CD4-positive, alpha-beta T cell treated with Interleukin-17A for 4 hours (primary cell): ENCODE data around the gene TBRG1.
A peak's percentile ranks its signal among the peaks of the same experiment; 100 is the strongest.
"Not testable (repeated sequence)": the region's sequence is repeated elsewhere in the genome, so short reads cannot be mapped to it uniquely, and the experiment has no call there.

Experiments used
- DNase-seq: peaks from one replicate; pipeline ENCODE4 v3.0.0-alpha.2; 2020; ENCODE audit warnings: mixed read lengths

The TBRG1 gene

GRCh38 chr11:124622531-124623451 lies at the start of gene TBRG1:
Gene TBRG1, plus strand, starts transcription at chr11:124622864. Its CDS starts 220 bp downstream, at chr11:124623084.
- peak; percentile 85 for DNase-seq

DNA sequence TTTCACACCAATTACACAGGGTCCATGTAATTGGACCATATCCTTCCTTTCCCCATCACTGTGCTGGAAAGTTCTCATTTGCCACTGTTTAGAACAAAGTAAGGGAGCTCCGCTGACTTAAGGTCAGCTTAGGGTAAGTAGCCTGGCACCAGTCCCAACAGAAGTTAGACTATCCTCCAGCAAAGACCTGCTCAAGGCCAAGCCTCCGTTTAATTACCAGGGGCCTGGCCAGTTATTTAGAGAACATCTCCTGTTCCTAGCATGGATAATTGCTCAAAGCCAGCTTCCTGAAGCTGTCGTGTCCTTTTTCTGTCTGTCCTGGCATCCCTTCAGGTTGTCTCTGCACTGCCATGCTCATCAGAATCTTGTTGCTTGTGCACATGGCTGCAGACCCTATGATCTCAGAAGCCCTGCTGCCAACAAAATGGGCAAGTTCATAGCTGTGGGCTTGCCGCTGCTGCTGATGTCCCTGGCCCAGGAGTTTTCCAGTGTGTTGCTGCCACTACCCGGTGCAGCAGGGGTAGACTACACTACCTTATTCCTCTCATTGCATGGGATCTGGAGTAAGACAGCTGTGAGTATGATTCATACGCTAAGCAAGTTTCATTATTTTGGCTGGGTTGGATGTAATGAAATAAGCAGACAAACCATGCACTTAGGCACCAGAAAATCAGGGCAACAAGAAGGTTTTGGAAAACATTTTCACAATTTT lies 44.8 kb upstream of the TBRG1 start:
- no peak for DNase-seq

DNA sequence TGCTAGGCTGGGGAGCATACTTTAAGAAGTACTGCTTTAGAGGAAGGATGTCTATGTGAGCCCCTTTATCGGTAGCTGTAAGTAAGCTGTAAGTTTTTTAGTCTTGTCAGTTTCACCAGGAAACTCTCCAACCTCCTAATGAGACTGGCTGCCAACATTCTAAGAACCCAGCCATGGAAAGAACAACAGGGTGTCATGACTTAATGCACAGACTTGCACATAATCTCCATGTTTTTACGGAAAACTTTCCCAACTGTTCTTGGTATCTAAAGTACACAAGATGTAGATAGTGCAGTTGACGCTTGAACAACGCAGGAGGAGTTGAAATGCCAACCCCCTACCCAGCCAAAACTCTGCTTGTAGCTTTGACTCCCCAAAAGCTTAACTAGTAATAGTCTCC lies 43.9 kb upstream of the TBRG1 start:
- DNase-seq, result no peak

- DNase-seq, result no peak
Measured at GRCh38 chr11:124581817-124582216, 40.8 kb upstream of the TBRG1 start.

GRCh38 chr11:124582565-124582964 lies 40.1 kb upstream of the TBRG1 start:
- DNase-seq, result no peak

GRCh38 chr11:124583781-124584180 lies 38.9 kb upstream of the TBRG1 start:
- no peak for DNase-seq

DNA sequence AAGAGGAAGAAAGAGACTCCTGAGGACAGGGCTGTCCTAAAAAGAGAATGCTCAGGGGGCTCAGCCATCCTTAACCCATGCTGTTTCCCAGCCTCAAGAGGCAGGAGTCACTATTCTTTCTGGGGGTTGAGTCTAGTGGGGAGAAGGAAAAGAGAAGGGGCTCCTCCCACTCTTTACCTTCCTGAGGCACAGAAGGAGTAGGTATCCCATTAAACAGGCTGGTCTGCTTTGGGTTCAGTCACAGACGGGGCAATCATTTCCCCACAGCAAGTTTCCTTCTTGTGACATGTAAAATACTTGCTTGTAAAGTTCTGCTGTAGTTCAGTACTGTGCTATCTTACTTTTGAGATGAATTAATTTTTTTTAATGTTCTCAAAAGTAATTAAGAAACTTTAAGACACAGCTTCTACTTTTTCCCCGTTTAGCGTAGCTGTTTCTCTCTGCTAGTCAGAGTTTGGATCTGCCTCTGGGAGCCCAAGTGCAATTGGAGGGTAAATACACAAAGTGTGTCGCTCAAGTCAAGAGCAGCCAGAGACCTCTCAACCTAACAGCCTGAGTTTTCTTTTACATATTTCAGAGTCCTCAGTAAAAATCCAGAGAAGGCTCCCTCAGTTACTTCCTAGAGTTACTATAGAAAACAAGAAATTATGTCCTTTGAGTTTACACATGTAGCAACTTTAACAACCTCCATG lies 37.8 kb upstream of the TBRG1 start:
- DNase-seq, result no peak

- peak; percentile 47 for DNase-seq
Measured at GRCh38 chr11:124586238-124586860, 36.3 kb upstream of the TBRG1 start.

- DNase-seq, result no peak
Measured at GRCh38 chr11:124591430-124591829, 31.2 kb upstream of the TBRG1 start.

GRCh38 chr11:124592627-124593026 lies 30.0 kb upstream of the TBRG1 start:
- no peak for DNase-seq

- DNase-seq, result no peak
Measured at GRCh38 chr11:124595302-124595701, 27.4 kb upstream of the TBRG1 start.

DNA sequence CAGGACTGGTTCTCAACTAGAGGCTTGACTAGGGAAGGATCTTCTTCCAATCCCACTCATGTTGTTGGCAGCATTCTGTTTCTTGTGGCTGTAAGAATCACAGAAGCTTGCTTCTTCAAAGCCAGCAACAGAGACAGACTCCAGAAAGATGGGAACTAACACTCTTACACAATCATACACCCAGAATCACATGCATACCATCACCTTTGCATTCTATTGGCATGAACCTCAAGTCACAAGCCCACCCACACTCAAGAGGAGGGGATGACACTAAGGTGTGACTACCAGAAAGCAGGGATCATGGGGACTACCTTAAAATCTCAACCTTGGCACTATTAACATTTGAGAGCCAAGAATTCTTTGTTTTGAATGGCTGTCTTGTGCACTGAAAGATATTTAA lies 25.0 kb upstream of the TBRG1 start:
- DNase-seq, result no peak

- no peak for DNase-seq
Measured at GRCh38 chr11:124600621-124601320, 21.9 kb upstream of the TBRG1 start.

- DNase-seq, result no peak
Measured at GRCh38 chr11:124602193-124602592, 20.5 kb upstream of the TBRG1 start.

- not testable (repeated sequence) for DNase-seq
Measured at GRCh38 chr11:124602723-124603122, 19.9 kb upstream of the TBRG1 start.

GRCh38 chr11:124605719-124606118 lies 16.9 kb upstream of the TBRG1 start:
- no peak for DNase-seq

DNA sequence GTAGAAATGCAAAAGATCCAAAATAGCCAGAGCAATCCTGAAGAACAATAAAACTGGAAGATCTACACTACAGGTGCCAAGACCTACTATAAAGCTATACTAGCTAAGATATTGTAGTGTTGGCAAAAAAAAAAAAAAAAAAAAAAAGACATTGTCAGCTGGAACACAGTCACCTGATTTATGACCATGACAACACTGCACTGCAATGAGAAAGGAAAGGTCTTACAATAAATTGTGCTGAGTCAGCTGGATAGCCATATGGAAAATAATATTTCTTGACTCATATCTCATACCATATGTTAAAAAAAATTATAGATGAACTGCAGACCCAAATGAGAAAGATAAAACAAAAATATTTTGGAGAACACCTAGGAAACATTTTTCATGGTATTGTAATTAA lies 14.5 kb upstream of the TBRG1 start:
- DNase-seq, result no peak

- DNase-seq, result no peak
Measured at GRCh38 chr11:124610295-124610694, 12.4 kb upstream of the TBRG1 start.

GRCh38 chr11:124611064-124611463 lies 11.6 kb upstream of the TBRG1 start, which contains the start of gene PANX3:
Gene PANX3, plus strand, starts transcription at chr11:124611428. Its CDS starts 129 bp downstream, at chr11:124611557.
- DNase-seq, result no peak

DNA sequence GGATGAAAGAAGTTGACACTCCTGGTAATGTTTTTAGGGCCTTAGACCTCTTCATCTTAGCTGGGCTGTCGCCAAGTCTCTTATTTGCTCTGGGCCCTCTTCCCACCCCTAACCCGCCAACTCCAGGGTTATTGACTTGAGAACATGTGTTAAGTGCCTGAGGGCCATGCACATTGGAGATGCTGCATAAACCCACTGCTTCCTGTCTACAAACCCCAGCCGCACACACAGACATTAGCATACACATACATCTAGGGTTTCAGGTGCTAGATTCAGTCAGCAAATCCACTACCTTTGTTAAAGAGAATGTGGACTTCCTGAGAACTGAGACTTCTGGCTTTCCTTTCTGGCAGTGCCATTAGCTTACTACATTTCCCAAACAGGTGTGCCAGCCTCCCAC lies 10.6 kb upstream of the TBRG1 start:
- DNase-seq, result peak; percentile 7

DNA sequence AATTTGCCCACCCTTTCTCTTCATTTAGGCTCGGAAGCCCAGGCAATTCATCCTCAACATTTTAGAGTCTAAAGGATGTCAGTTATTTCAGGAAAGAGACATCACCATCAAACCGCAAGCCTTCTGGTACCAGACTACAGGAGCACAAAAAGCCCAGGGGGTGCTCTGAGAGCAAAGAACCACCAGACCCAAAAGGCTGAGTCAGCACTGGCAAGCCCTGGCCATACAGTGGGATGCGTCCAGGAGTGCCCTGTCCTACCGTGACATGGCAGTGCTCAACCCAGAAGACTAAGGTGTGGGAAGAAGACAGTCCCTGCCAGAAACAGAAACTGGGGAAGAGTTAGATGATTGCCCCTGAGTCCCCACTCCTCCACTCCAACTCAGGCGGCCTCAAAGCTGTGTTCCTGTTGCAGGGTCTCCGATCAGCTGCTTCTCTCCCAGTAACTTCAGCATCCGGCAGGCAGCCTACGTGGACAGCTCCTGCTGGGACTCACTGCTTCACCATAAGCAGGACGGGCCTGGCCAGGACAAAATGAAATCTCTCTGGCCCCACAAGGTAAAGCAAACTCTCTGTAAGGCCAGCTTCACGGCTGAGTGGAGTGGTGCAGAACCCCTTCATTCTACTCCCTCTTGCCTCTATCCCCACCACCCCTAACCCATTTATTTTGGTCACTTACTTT lies 10.0 kb upstream of the TBRG1 start:
- DNase-seq, result no peak

DNA sequence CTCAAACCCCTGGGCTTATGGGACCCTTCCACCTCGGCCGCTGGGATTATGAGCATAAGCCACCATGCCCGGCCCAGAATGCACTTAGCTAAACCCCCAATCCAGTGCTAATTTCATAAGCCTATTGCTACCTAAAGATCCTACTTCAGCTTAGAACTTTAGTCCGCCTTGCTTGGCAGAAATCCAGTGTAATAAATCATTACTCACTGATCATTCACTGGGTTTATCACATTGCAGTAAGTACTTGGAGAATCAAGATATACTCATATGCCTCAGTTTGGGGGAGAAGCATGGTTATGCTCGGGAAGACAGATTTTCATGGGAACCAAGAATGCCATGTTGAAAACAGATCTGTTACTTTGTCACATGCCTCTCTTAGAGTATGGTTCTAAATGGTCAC lies 3.8 kb upstream of the TBRG1 start:
- no peak for DNase-seq
